ENCODE measurements around the gene NUDT12. TPM values are rescaled to one million over a fixed set of nuclear protein-coding genes. Genes with fewer than 3 reads are reported as not detected.

Gene NUDT12
- total RNA-seq, 1 experiment from 2014 or later = 12.9 TPM

GRCh38 chr5:103602438-103602837 is 39.8 kb upstream of the NUDT12 start:
- ChIA-PET POLR2A (ENCODE audit: unreplicated experiment) (no interaction called here), CTCF (no interaction called here)
- Histone ChIP-seq H3K36me3 (ENCODE audit: low read depth) (no peaks in the 10 kb centered on the region), H3K4me1 (replicated peaks; ENCODE audit: insufficient read depth) (no peaks in the 10 kb centered on the region), H3K79me2 (ENCODE audit: low read depth) (no peaks in the 10 kb centered on the region), H3K9me3 (ENCODE audit: insufficient read depth, low read depth) (no peaks in the 10 kb centered on the region), H3K4me3 (no peak overlapping the region), H3K9me2 (ENCODE audit: insufficient read depth) (no peaks in the 10 kb centered on the region), H3K4me2 (no peak overlapping the region), H2AFZ (no peak overlapping the region), H3K27me3 (ENCODE audit: insufficient read depth, low read depth) (no peaks in the 10 kb centered on the region), H3K27ac (no peak overlapping the region), H4K20me1 (ENCODE audit: insufficient read depth) (no peaks in the 10 kb centered on the region), H3F3A (ENCODE audit: insufficient read depth, low read depth) (no peaks in the 10 kb centered on the region)
- BruUV-seq (replicated peaks) = no TSS peak
- no peak for TF ChIP-seq EZH2 (IDR thresholded peaks at IDR 0.05; ENCODE audit: low read depth)
- no peak for TF ChIP-seq CTCF (conservative IDR thresholded peaks at IDR 0.05)
- intact Hi-C loops (cut with micrococcal nuclease; ENCODE audit: unreplicated experiment) = no loop called here
- DNase-seq = no peak

GRCh38 chr5:103601314-103601713 is 38.7 kb upstream of the NUDT12 start:
- Histone ChIP-seq H3K4me1 (replicated peaks; ENCODE audit: insufficient read depth) (no peaks in the 10 kb centered on the region), H4K20me1 (ENCODE audit: insufficient read depth) (no peaks in the 10 kb centered on the region), H3F3A (ENCODE audit: insufficient read depth, low read depth) (no peaks in the 10 kb centered on the region), H3K27me3 (ENCODE audit: insufficient read depth, low read depth) (no peaks in the 10 kb centered on the region), H3K9me3 (ENCODE audit: insufficient read depth, low read depth) (no peaks in the 10 kb centered on the region), H3K36me3 (ENCODE audit: low read depth) (no peaks in the 10 kb centered on the region), H2AFZ (no peak overlapping the region), H3K4me2 (no peak overlapping the region), H3K79me2 (ENCODE audit: low read depth) (no peaks in the 10 kb centered on the region), H3K27ac (no peak overlapping the region), H3K9me2 (ENCODE audit: insufficient read depth) (no peaks in the 10 kb centered on the region), H3K4me3 (no peak overlapping the region)
- BruUV-seq (replicated peaks) = no TSS peak
- CTCF ChIA-PET = no interaction called here
- DNase-seq = no peak
- TF ChIP-seq CTCF (conservative IDR thresholded peaks at IDR 0.05) = no peak
- no peak for TF ChIP-seq EZH2 (IDR thresholded peaks at IDR 0.05; ENCODE audit: low read depth)
- POLR2A ChIA-PET (ENCODE audit: unreplicated experiment) = no interaction called here
- intact Hi-C loops (cut with micrococcal nuclease; ENCODE audit: unreplicated experiment) = no loop called here

- H3K4me1 ChIP-seq (replicated peaks; ENCODE audit: insufficient read depth) = no peaks in the 10 kb centered on the region
- no peak overlapping the region for H3K4me2 ChIP-seq
- TF ChIP-seq CTCF (conservative IDR thresholded peaks at IDR 0.05) = no peak
- no peak for TF ChIP-seq EZH2 (IDR thresholded peaks at IDR 0.05; ENCODE audit: low read depth)
- no peak for DNase-seq
- H3K79me2 ChIP-seq (ENCODE audit: low read depth) = no peaks in the 10 kb centered on the region
- no peak overlapping the region for H3K4me3 ChIP-seq
- POLR2A ChIA-PET (ENCODE audit: unreplicated experiment) = no interaction called here
- CTCF ChIA-PET = no interaction called here
- H3K27ac ChIP-seq = no peak overlapping the region
- H2AFZ ChIP-seq = no peak overlapping the region
- BruUV-seq (replicated peaks) = no TSS peak
- no peaks in the 10 kb centered on the region for H4K20me1 ChIP-seq (ENCODE audit: insufficient read depth)
- H3K36me3 ChIP-seq (ENCODE audit: low read depth) = no peaks in the 10 kb centered on the region
- H3F3A ChIP-seq (ENCODE audit: insufficient read depth, low read depth) = no peaks in the 10 kb centered on the region
- intact Hi-C loops (cut with micrococcal nuclease; ENCODE audit: unreplicated experiment) = no loop called here
- no peaks in the 10 kb centered on the region for H3K9me3 ChIP-seq (ENCODE audit: insufficient read depth, low read depth)
- no peaks in the 10 kb centered on the region for H3K27me3 ChIP-seq (ENCODE audit: insufficient read depth, low read depth)
- H3K9me2 ChIP-seq (ENCODE audit: insufficient read depth) = no peaks in the 10 kb centered on the region
Measured at GRCh38 chr5:103600086-103600485, 37.5 kb upstream of the NUDT12 start.
